ENCODE measurements around the gene NDUFAF3. TPM values are rescaled to one million over a fixed set of nuclear protein-coding genes. Genes with fewer than 3 reads are reported as not detected.

NDUFAF3 gene
- total and polyA plus RNA-seq, 2 experiments from 2014 or later, result 49.9 to 118 TPM

GRCh38 chr3:49053543-49053942 lies 31.6 kb downstream of the NDUFAF3 start:
- Mint-ChIP-seq H3K4me3 (no peak overlapping the region), H3K27me3 (ENCODE audit: insufficient read depth, low read depth, poor library complexity) (peaks cover 1% of the 10 kb centered on the region), H3K27ac (no peak overlapping the region), H3K9me3 (no peaks in the 10 kb centered on the region), H3K4me1 (no peaks in the 10 kb centered on the region), H3K36me3 (ENCODE audit: low read depth) (peaks cover 60% of the 10 kb centered on the region)
- no peak for ATAC-seq
- H3K27ac ChIP-seq (ENCODE audit: low read depth), result 0 out of 2 replicates have a peak overlapping the region, but pooled peaks have one; percentile 26
- no peak overlapping the region for H2AFZ ChIP-seq
- no peak overlapping the region for H3K4me2 ChIP-seq
- no peaks in the 10 kb centered on the region for H3K27me3 ChIP-seq (ENCODE audit: insufficient read depth)
- peaks cover 24% of the 10 kb centered on the region for H4K20me1 ChIP-seq (replicated peaks; ENCODE audit: insufficient read depth)
- no peaks in the 10 kb centered on the region for H3K4me1 ChIP-seq (ENCODE audit: insufficient read depth)
- no peaks in the 10 kb centered on the region for H3K9me2 ChIP-seq (ENCODE audit: insufficient read depth)
- H3K4me3 ChIP-seq, result no peak overlapping the region
- TF ChIP-seq EZH2 (IDR thresholded peaks at IDR 0.05; ENCODE audit: low read depth, unreplicated experiment), result no peak
- no peak for TF ChIP-seq REST (IDR thresholded peaks at IDR 0.05; ENCODE audit: unreplicated experiment)
- no peak for TF ChIP-seq POLR2AphosphoS5 (IDR thresholded peaks at IDR 0.05; ENCODE audit: low read depth)
- no peak for TF ChIP-seq EZH2phosphoT487 (IDR thresholded peaks at IDR 0.05; ENCODE audit: unreplicated experiment)
- TF ChIP-seq CTCF (conservative IDR thresholded peaks at IDR 0.05; ENCODE audit: low read depth in 2 of 2), result no peak
- no peak for TF ChIP-seq ZNF114 (CRISPR knock-in tag; IDR thresholded peaks at IDR 0.05)
- no peak for TF ChIP-seq STAT1 (IDR thresholded peaks at IDR 0.05; ENCODE audit: unreplicated experiment)
- H3K36me3 ChIP-seq (ENCODE audit: insufficient read depth), result peaks cover 29% of the 10 kb centered on the region
- no peak for DNase-seq (ENCODE audit: low spot score)
- 0 out of 2 replicates have a peak, but pooled peaks cover 2% of the 10 kb centered on the region for H3F3A ChIP-seq (replicated peaks; ENCODE audit: low read depth)
- peaks cover 44% of the 10 kb centered on the region for H3K79me2 ChIP-seq (replicated peaks; ENCODE audit: insufficient read depth)

GRCh38 chr3:49054344-49054862 lies 32.5 kb downstream of the NDUFAF3 start:
- Mint-ChIP-seq H3K27ac (no peak overlapping the region), H3K36me3 (ENCODE audit: low read depth) (peaks cover 66% of the 10 kb centered on the region), H3K27me3 (ENCODE audit: insufficient read depth, low read depth, poor library complexity) (peaks cover 1% of the 10 kb centered on the region), H3K4me1 (no peaks in the 10 kb centered on the region), H3K9me3 (no peaks in the 10 kb centered on the region), H3K4me3 (no peak overlapping the region)
- Histone ChIP-seq H3K27ac (ENCODE audit: low read depth) (no peak overlapping the region), H3K9me2 (ENCODE audit: insufficient read depth) (no peaks in the 10 kb centered on the region), H3K79me2 (replicated peaks; ENCODE audit: insufficient read depth) (peaks cover 37% of the 10 kb centered on the region), H3K4me1 (ENCODE audit: insufficient read depth) (no peaks in the 10 kb centered on the region), H4K20me1 (replicated peaks; ENCODE audit: insufficient read depth) (peaks cover 24% of the 10 kb centered on the region), H3F3A (replicated peaks; ENCODE audit: low read depth) (0 out of 2 replicates have a peak, but pooled peaks cover 2% of the 10 kb centered on the region), H3K4me2 (no peak overlapping the region), H3K27me3 (ENCODE audit: insufficient read depth) (no peaks in the 10 kb centered on the region), H2AFZ (no peak overlapping the region), H3K36me3 (ENCODE audit: insufficient read depth) (peaks cover 29% of the 10 kb centered on the region), H3K4me3 (no peak overlapping the region)
- DNase-seq (ENCODE audit: low spot score) (no peak), ATAC-seq (no peak)
- TF ChIP-seq EZH2 (IDR thresholded peaks at IDR 0.05; ENCODE audit: low read depth, unreplicated experiment) (no peak), ZNF114 (CRISPR knock-in tag; IDR thresholded peaks at IDR 0.05) (no peak), ETS1 (IDR thresholded peaks at IDR 0.05) (no peak), POLR2AphosphoS5 (IDR thresholded peaks at IDR 0.05; ENCODE audit: low read depth) (no peak), CTCF (conservative IDR thresholded peaks at IDR 0.05; ENCODE audit: low read depth in 2 of 2) (no peak), REST (IDR thresholded peaks at IDR 0.05; ENCODE audit: unreplicated experiment) (no peak), EZH2phosphoT487 (IDR thresholded peaks at IDR 0.05; ENCODE audit: unreplicated experiment) (no peak)
